IMR-90 (cell line): ENCODE data around the gene RCBTB1. TPM values are rescaled to one million over a fixed set of nuclear protein-coding genes. Genes with fewer than 3 reads are reported as not detected.

ENCODE experiments used
- ATAC-seq: fragments of 200-7000 bp; cut with Tn5 transposase; 2 replicates; pipeline ENCODE4 v1.9.1; 2020; ENCODE audit warnings: low read depth, mild to moderate bottlenecking, moderate library complexity
- Bru-seq: library from RNA; stranded (reverse); fragments of 400-500 nt; gene quantifications from one replicate; lab custom pipeline; 2021; lab: Mats Ljungman, UMichigan
- BruChase-seq, 2 experiments: library from RNA; stranded (reverse); fragments of 400-500 nt; gene quantifications; one replicate each; lab custom pipeline; 2021; lab: Mats Ljungman, UMichigan
- BruUV-seq: library from RNA; stranded (reverse); fragments of 400-500 nt; replicated peaks from 2 replicates; lab custom pipeline; 2021; lab: Mats Ljungman, UMichigan
- CTCF ChIA-PET: fragments of 300-600 bp; formaldehyde crosslinking; extraction: SDS; loops from one replicate; lab custom pipeline; 2021; ENCODE audit warnings: antibody characterized with exemption; lab: Yijun Ruan, JAX
- POLR2A ChIA-PET: fragments of 300-600 bp; sonication (Branson Sonifier 250); formaldehyde crosslinking; loops from one replicate; lab custom pipeline; 2022; ENCODE audit warnings: antibody characterized with exemption; ENCODE audit not compliant: unreplicated experiment; lab: Charles Lee
- DNase-seq: peaks from one replicate; pipeline ENCODE4 v3.0.0; 2013
- H2AFZ ChIP-seq: replicated peaks from 2 replicates; pipeline ENCODE3; 2013; ENCODE audit warnings: low read length, mild to moderate bottlenecking; ENCODE audit not compliant: poor library complexity
- H2AK5ac ChIP-seq: 2 replicates; pipeline ENCODE4 v1.6.1; 2013; ENCODE audit warnings: low read depth, low read length, inconsistent platforms
- H2AK9ac ChIP-seq: replicated peaks from 2 replicates; pipeline ENCODE3; 2013; ENCODE audit warnings: mild to moderate bottlenecking, low read depth, low read length, moderate library complexity; ENCODE audit not compliant: poor library complexity
- H2BK120ac ChIP-seq: 2 replicates; pipeline ENCODE4 v1.6.1; 2013; ENCODE audit warnings: low read depth, low read length, inconsistent platforms
- H2BK15ac ChIP-seq: 3 replicates; pipeline ENCODE4 v1.6.1; 2013; ENCODE audit warnings: low read depth, low read length, inconsistent platforms
- H2BK20ac ChIP-seq: 2 replicates; pipeline ENCODE4 v1.6.1; 2013; ENCODE audit warnings: low read depth, mild to moderate bottlenecking, inconsistent platforms, low read length, moderate library complexity
- H2BK5ac ChIP-seq: 2 replicates; pipeline ENCODE4 v1.6.1; 2013; ENCODE audit warnings: mild to moderate bottlenecking, low read depth, low read length, inconsistent platforms; ENCODE audit not compliant: poor library complexity, severe bottlenecking
- H3K14ac ChIP-seq: replicated peaks from 2 replicates; pipeline ENCODE4 v1.6.1; 2013; ENCODE audit warnings: low read depth, low read length, inconsistent platforms
- H3K18ac ChIP-seq: 2 replicates; pipeline ENCODE4 v1.6.1; 2013; ENCODE audit warnings: low read depth, low read length, control low read depth
- H3K23ac ChIP-seq: 2 replicates; pipeline ENCODE4 v1.6.1; 2013; ENCODE audit warnings: low read depth, low read length, inconsistent platforms
- H3K27ac ChIP-seq: 2 replicates; pipeline ENCODE4 v1.5.1; 2013; ENCODE audit warnings: mild to moderate bottlenecking, control low read depth, low read length; ENCODE audit not compliant: insufficient read depth
- H3K27me3 ChIP-seq: 2 replicates; pipeline ENCODE4 v1.6.1; 2013; ENCODE audit warnings: low read length; ENCODE audit not compliant: control insufficient read depth, insufficient read depth
- H3K36me3 ChIP-seq: 2 replicates; pipeline ENCODE4 v1.6.1; 2013; ENCODE audit warnings: low read length, mixed read lengths; ENCODE audit not compliant: control insufficient read depth, insufficient read depth
- H3K4ac ChIP-seq: 2 replicates; pipeline ENCODE4 v1.6.1; 2013; ENCODE audit warnings: low read depth, low read length, inconsistent platforms
- H3K4me1 ChIP-seq: 2 replicates; pipeline ENCODE4 v1.6.1; 2013; ENCODE audit warnings: low read length, mixed read lengths; ENCODE audit not compliant: control insufficient read depth, insufficient read depth
- H3K4me2 ChIP-seq: 2 replicates; pipeline ENCODE4 v1.6.1; 2013; ENCODE audit warnings: low read depth, mild to moderate bottlenecking, control low read depth, low read length, moderate library complexity
- H3K4me3 ChIP-seq: 2 replicates; pipeline ENCODE4 v1.5.1; 2013; ENCODE audit warnings: low read depth, mild to moderate bottlenecking, control low read depth, low read length, moderate library complexity; ENCODE audit not compliant: insufficient read depth
- H3K56ac ChIP-seq: 2 replicates; pipeline ENCODE4 v1.6.1; 2013; ENCODE audit warnings: low read length, inconsistent platforms; ENCODE audit not compliant: insufficient read depth; ENCODE audit errors: extremely low read depth
- H3K79me1 ChIP-seq, 2 experiments: 2 replicates each; pipeline ENCODE4 v1.6.1; 2013; ENCODE audit warnings: low read length in 2 of 2, inconsistent platforms in 1 of 2, low read depth in 1 of 2
- H3K9ac ChIP-seq: 2 replicates; pipeline ENCODE4 v1.6.1; 2013; ENCODE audit warnings: low read depth, low read length, control low read depth
- H3K9me1 ChIP-seq: 2 replicates; pipeline ENCODE4 v1.6.1; 2013; ENCODE audit warnings: low read length, inconsistent platforms; ENCODE audit not compliant: insufficient read depth
- H3K9me3 ChIP-seq: 2 replicates; pipeline ENCODE4 v1.6.1; 2013; ENCODE audit warnings: low read length; ENCODE audit not compliant: control insufficient read depth, insufficient read depth
- H4K20me1 ChIP-seq: 2 replicates; pipeline ENCODE4 v1.6.1; 2013; ENCODE audit warnings: low read length, inconsistent platforms; ENCODE audit not compliant: insufficient read depth
- H4K5ac ChIP-seq: 2 replicates; pipeline ENCODE4 v1.6.1; 2013; ENCODE audit warnings: mild to moderate bottlenecking, low read depth, low read length, control low read depth
- H4K8ac ChIP-seq, 2 experiments: 2 replicates each; pipeline ENCODE4 v1.6.1; 2013; ENCODE audit warnings: low read depth in 2 of 2, low read length in 2 of 2, control low read depth in 1 of 2, inconsistent platforms in 1 of 2
- H4K91ac ChIP-seq: 2 replicates; pipeline ENCODE4 v1.6.1; 2013; ENCODE audit warnings: low read depth, low read length, inconsistent platforms; ENCODE audit not compliant: insufficient read depth
- BHLHE40 ChIP-seq: fragments of 150-350 bp; IDR thresholded peaks from 2 replicates; pipeline ENCODE4 v1.6.1; 2016; ENCODE audit warnings: mild to moderate bottlenecking, low read depth, low read length
- CEBPB ChIP-seq: IDR thresholded peaks from 2 replicates; pipeline ENCODE4 v1.6.1; 2012; ENCODE audit warnings: low read depth, low read length, improper control_type of control experiment
- CHD1 ChIP-seq: IDR thresholded peaks from 2 replicates; pipeline ENCODE4 v1.6.1; 2012; ENCODE audit warnings: low read depth, low read length, improper control_type of control experiment
- FOS ChIP-seq: fragments of 150-350 bp; IDR thresholded peaks from 2 replicates; pipeline ENCODE4 v1.6.1; 2016; ENCODE audit warnings: low read depth, low read length
- MAZ ChIP-seq: IDR thresholded peaks from 2 replicates; pipeline ENCODE4 v1.6.1; 2012; ENCODE audit warnings: low read depth, mild to moderate bottlenecking, low read length, improper control_type of control experiment, moderate library complexity, borderline replicate concordance
- MXI1 ChIP-seq: IDR thresholded peaks from 2 replicates; pipeline ENCODE4 v1.6.1; 2012; ENCODE audit warnings: low read depth, mild to moderate bottlenecking, low read length, moderate library complexity, borderline replicate concordance
- RCOR1 ChIP-seq: IDR thresholded peaks from 2 replicates; pipeline ENCODE4 v1.6.1; 2012; ENCODE audit warnings: mild to moderate bottlenecking, low read length, improper control_type of control experiment; ENCODE audit not compliant: insufficient replicate concordance
- SMC3 ChIP-seq: fragments of 150-350 bp; IDR thresholded peaks from 2 replicates; pipeline ENCODE4 v1.6.1; 2016; ENCODE audit warnings: low read depth, mild to moderate bottlenecking, antibody characterized with exemption, low read length, moderate library complexity
- USF2 ChIP-seq: fragments of 150-350 bp; IDR thresholded peaks from 2 replicates; pipeline ENCODE4 v1.6.1; 2017; ENCODE audit warnings: mild to moderate bottlenecking, antibody characterized with exemption, low read length, low read depth
- WGBS, 2 experiments: methylation state at CpG; one replicate each; pipeline versions ENCODE4 v1.1.5 to v1.1.7; 2013; ENCODE audit warnings: missing lambda C conversion rate in 2 of 2; ENCODE audit not compliant: insufficient read length in 1 of 2; ENCODE audit errors: extremely low coverage in 2 of 2; 5-methylcytosine and 5-hydroxymethylcytosine counted together
- dilution Hi-C: fragments of 300-500 bp; cut with HindIII; formaldehyde crosslinking; loops from one replicate; pipeline ENCODE4 v1.14.3; 2018; ENCODE audit warnings: low sequenced_read_pairs; ENCODE audit not compliant: unreplicated experiment
- in situ Hi-C: fragments of 300-500 bp; cut with MboI; formaldehyde crosslinking; loops from 3 replicates; pipeline ENCODE4 v1.14.3; 2019; ENCODE audit warnings: low sequenced_read_pairs, inconsistent platforms, mixed read lengths
- intact Hi-C: fragments of 100-400 bp; cut with micrococcal nuclease; formaldehyde crosslinking; loops from 2 replicates; pipeline ENCODE4 v1.10.0; 2022
- long read RNA-seq: library from polyadenylated mRNA; unstranded; transcript quantifications from one replicate; pipeline ENCODE4 v2.0.0, GENCODE V29; 2021; ENCODE audit not compliant: unreplicated experiment
- polyA plus RNA-seq, 3 experiments: library from polyadenylated mRNA; depleted of rRNA; stranded (reverse); fragments of >200 nt; gene quantifications; 2 replicates each; pipeline ENCODE4 v1.2.3, GENCODE V29; 2012; ENCODE audit warnings: low replicate concordance in 1 of 3
- total RNA-seq: library from RNA; depleted of rRNA; stranded (reverse); fragments of >200 nt; gene quantifications from 2 replicates; pipeline ENCODE4 v1.2.3, GENCODE V29; 2012; rRNA removed

RCBTB1 gene
- 11.3 and 16.1 TPM in 2 replicates for total RNA-seq
- polyA plus RNA-seq (2012; rRNA removed) = 9.5 and 11.6 TPM in 2 replicates
- polyA plus RNA-seq (2012; cell fraction: cytosol; rRNA removed) = 3.2 and 3.6 TPM in 2 replicates
- 7.4 and 24.5 TPM in 2 replicates for polyA plus RNA-seq (2012; cell fraction: nucleus; rRNA removed; ENCODE audit: low replicate concordance)
- Bru-seq, nascent RNA = percentile 70 among the genes with signal in this experiment
- BruChase-seq, experiment 1, labeled RNA remaining after a 6-hour chase = percentile 77 among the genes with signal in this experiment
- percentile 75 among the genes with signal in this experiment for BruChase-seq, experiment 2, labeled RNA remaining after a 2-hour chase
- long read RNA-seq, full-length matches to known transcripts = 47 of 73 reads
- long read RNA-seq, partial matches to known transcripts = 7 of 73 reads
- long read RNA-seq, other reads (novel, unspliced or antisense) = 19 of 73 reads

GRCh38 chr13:49585220-49586157, at the start of gene RCBTB1:
Gene RCBTB1 (minus strand): TSS chr13:49585558. CDS start chr13:49567279, 18,279 bp downstream.
- Histone ChIP-seq H3K4me2 (peak within 1 kb of the TSS; percentile 97), H3K18ac (peak within 1 kb of the TSS; percentile 52), H4K91ac (peak within 1 kb of the TSS; percentile 91), H3K27ac (peak within 1 kb of the TSS; percentile 88), H3K9ac (peak within 1 kb of the TSS; percentile 92), H3K4me3 (peak within 1 kb of the TSS; percentile 98), H2BK120ac (peak within 1 kb of the TSS; percentile 82), H4K20me1 (peaks cover 3% of the 10 kb centered on the region; the same call in 1 of the 2 replicates), H3K36me3 (peaks cover 6% of the 10 kb centered on the region; the same call in 1 of the 2 replicates), H3K4me1 (peaks cover 3% of the 10 kb centered on the region), H2AK9ac (peak within 1 kb of the TSS; percentile 91), H2BK20ac (0 out of 2 replicates have a peak within 1 kb of the TSS, but pooled peaks have one; percentile 33), H3K4ac (peak within 1 kb of the TSS; percentile 91), H3K79me1 (peaks cover 28 to 48% of the 10 kb centered on the region in 2 experiments), H3K27me3 (no peaks in the 10 kb centered on the region), H3K9me1 (peaks cover 8% of the 10 kb centered on the region), H2AK5ac (peak within 1 kb of the TSS; percentile 83), H4K5ac (peak within 1 kb of the TSS; percentile 72), H4K8ac (peak within 1 kb of the TSS; percentile 96 to 98), H3K14ac (peak within 1 kb of the TSS; percentile 84), H2AFZ (peak within 1 kb of the TSS; percentile 99), H2BK15ac (peak within 1 kb of the TSS; percentile 83; the same call in 1 of the 3 replicates), H3K23ac (peak within 1 kb of the TSS; percentile 83), H2BK5ac (peak within 1 kb of the TSS; percentile 77), H3K9me3 (no peaks in the 10 kb centered on the region), H3K56ac (peak within 1 kb of the TSS; percentile 63)
- BruUV-seq = no TSS peak
- peak; percentile 92 for ATAC-seq
- ChIA-PET POLR2A (interaction anchor here (0.6 kb wide), 1 partner anchor 30 kb away, joined by 3 read pairs; no protein-coding TSS in a partner anchor), CTCF (interaction anchor here (0.6 kb wide), 1 partner anchor 210 kb away, joined by 3 read pairs; no protein-coding TSS in a partner anchor)
- peak; percentile 45 for DNase-seq
- intact Hi-C loops (no loop called here), in situ Hi-C loops (no loop called here), dilution Hi-C loops (no loop called here)
- TF ChIP-seq SMC3 = no peak
- peak; percentile 70; the same call in 1 of the 2 replicates for TF ChIP-seq BHLHE40
- peak; percentile 99 for TF ChIP-seq USF2
- TF ChIP-seq FOS = peak; percentile 97
- no peak for TF ChIP-seq MAZ
- no peak for TF ChIP-seq RCOR1
- peak; percentile 38; the same call in 1 of the 2 replicates for TF ChIP-seq MXI1
- no peak for TF ChIP-seq CHD1
- TF ChIP-seq CEBPB = no peak
- WGBS, 2 experiments = 1% methylated on average over 33 of the region's 87 CpGs; no CpG with 5 or more reads in 1 of the 2 experiments
